Measurements from ENCODE around the gene ACAA2.
"Not testable (repeated sequence)": the region's sequence is repeated elsewhere in the genome, so short reads cannot be mapped to it uniquely, and the experiment has no call there.

The ACAA2 gene

GRCh38 chr18:49837316-49837835 lies 24.0 kb upstream of the ACAA2 start:
- not testable (repeated sequence) for H3K27me3 Mint-ChIP-seq, H3K9me3 Mint-ChIP-seq, H3K4me3 Mint-ChIP-seq, H3K36me3 Mint-ChIP-seq, H3K4me1 Mint-ChIP-seq, ATAC-seq, H3K27ac Mint-ChIP-seq

- H3K36me3 Mint-ChIP-seq: no peaks in the 10 kb centered on the region
- no peaks in the 10 kb centered on the region for H3K4me1 Mint-ChIP-seq
- H3K27ac Mint-ChIP-seq: no peak overlapping the region
- H3K9me3 Mint-ChIP-seq: no peaks in the 10 kb centered on the region
- H3K27me3 Mint-ChIP-seq: no peaks in the 10 kb centered on the region
- no peak overlapping the region for H3K4me3 Mint-ChIP-seq
- no peak for ATAC-seq
Measured at GRCh38 chr18:49835405-49835804, 22.1 kb upstream of the ACAA2 start.

GRCh38 chr18:49834258-49834657 lies 20.9 kb upstream of the ACAA2 start:
- no peaks in the 10 kb centered on the region for H3K36me3 Mint-ChIP-seq
- H3K27me3 Mint-ChIP-seq: no peaks in the 10 kb centered on the region
- no peaks in the 10 kb centered on the region for H3K9me3 Mint-ChIP-seq
- no peak overlapping the region for H3K4me3 Mint-ChIP-seq
- no peak for ATAC-seq
- no peaks in the 10 kb centered on the region for H3K4me1 Mint-ChIP-seq
- H3K27ac Mint-ChIP-seq: no peak overlapping the region

- Mint-ChIP-seq H3K27me3 (no peaks in the 10 kb centered on the region), H3K4me1 (no peaks in the 10 kb centered on the region), H3K4me3 (no peak overlapping the region)
Measured at GRCh38 chr18:49833814-49834213, 20.5 kb upstream of the ACAA2 start.

GRCh38 chr18:49832221-49832647 lies 18.9 kb upstream of the ACAA2 start:
- H3K9me3 Mint-ChIP-seq: peaks cover 5% of the 10 kb centered on the region
- H3K36me3 Mint-ChIP-seq: no peaks in the 10 kb centered on the region
- H3K4me1 Mint-ChIP-seq: no peaks in the 10 kb centered on the region
- H3K27me3 Mint-ChIP-seq: no peaks in the 10 kb centered on the region
- no peak overlapping the region for H3K4me3 Mint-ChIP-seq
- H3K27ac Mint-ChIP-seq: no peak overlapping the region
- no peak for ATAC-seq

More at GRCh38 chr18:49833814-49834213, 20.5 kb upstream of the ACAA2 start:
- Mint-ChIP-seq H3K27ac (no peak overlapping the region), H3K9me3 (no peaks in the 10 kb centered on the region), H3K36me3 (no peaks in the 10 kb centered on the region)
- no peak for ATAC-seq

- Mint-ChIP-seq H3K4me1 (no peaks in the 10 kb centered on the region), H3K4me3 (no peak overlapping the region), H3K9me3 (peaks cover 13% of the 10 kb centered on the region), H3K27ac (no peak overlapping the region), H3K27me3 (no peaks in the 10 kb centered on the region), H3K36me3 (peaks cover 12% of the 10 kb centered on the region)
- no peak for ATAC-seq
Measured at GRCh38 chr18:49827996-49828395, 14.7 kb upstream of the ACAA2 start.

- Mint-ChIP-seq H3K27ac (no peak overlapping the region), H3K36me3 (peaks cover 15% of the 10 kb centered on the region), H3K4me1 (no peaks in the 10 kb centered on the region), H3K27me3 (no peaks in the 10 kb centered on the region), H3K4me3 (no peak overlapping the region), H3K9me3 (peaks cover 3% of the 10 kb centered on the region)
- no peak for ATAC-seq
Measured at GRCh38 chr18:49819823-49820671, 6.7 kb upstream of the ACAA2 start.

- Mint-ChIP-seq H3K27ac (no peak overlapping the region), H3K9me3 (no peaks in the 10 kb centered on the region), H3K4me3 (no peak overlapping the region)
Measured at GRCh38 chr18:49819071-49819662, 5.8 kb upstream of the ACAA2 start.

GRCh38 chr18:49817947-49818346 lies 4.6 kb upstream of the ACAA2 start:
- H3K4me3 Mint-ChIP-seq: no peak overlapping the region

More at GRCh38 chr18:49819071-49819662, 5.8 kb upstream of the ACAA2 start:
- H3K4me1 Mint-ChIP-seq: peaks cover 6% of the 10 kb centered on the region
- H3K27me3 Mint-ChIP-seq: no peaks in the 10 kb centered on the region
- ATAC-seq: no peak
- H3K36me3 Mint-ChIP-seq: peaks cover 9% of the 10 kb centered on the region

GRCh38 chr18:49815927-49816326 lies 2.6 kb upstream of the ACAA2 start:
- Mint-ChIP-seq H3K9me3 (no peaks in the 10 kb centered on the region), H3K27ac (no peak overlapping the region), H3K27me3 (no peaks in the 10 kb centered on the region), H3K4me1 (peaks cover 24% of the 10 kb centered on the region), H3K4me3 (no peak overlapping the region), H3K36me3 (peaks cover 9% of the 10 kb centered on the region)
- ATAC-seq: no peak

More at GRCh38 chr18:49817947-49818346, 4.6 kb upstream of the ACAA2 start:
- no peaks in the 10 kb centered on the region for H3K9me3 Mint-ChIP-seq
- no peak overlapping the region for H3K27ac Mint-ChIP-seq
- H3K4me1 Mint-ChIP-seq: peaks cover 10% of the 10 kb centered on the region
- no peaks in the 10 kb centered on the region for H3K27me3 Mint-ChIP-seq
- no peak for ATAC-seq
- peaks cover 9% of the 10 kb centered on the region for H3K36me3 Mint-ChIP-seq

- Mint-ChIP-seq H3K4me1 (peaks cover 24% of the 10 kb centered on the region), H3K27ac (peak overlapping the region; percentile 89), H3K27me3 (no peaks in the 10 kb centered on the region), H3K4me3 (peak overlapping the region; percentile 88), H3K9me3 (no peaks in the 10 kb centered on the region), H3K36me3 (peaks cover 22% of the 10 kb centered on the region)
- ATAC-seq: peak; percentile 52
Measured at GRCh38 chr18:49814147-49814499, 790 bp upstream of the ACAA2 start.

- Mint-ChIP-seq H3K4me3 (peak overlapping the region; percentile 88), H3K27me3 (no peaks in the 10 kb centered on the region), H3K27ac (peak overlapping the region; percentile 89), H3K9me3 (peaks cover 5% of the 10 kb centered on the region), H3K36me3 (peaks cover 25% of the 10 kb centered on the region), H3K4me1 (peaks cover 24% of the 10 kb centered on the region)
- peak; percentile 25 for ATAC-seq
Measured at GRCh38 chr18:49813069-49813318, 339 bp downstream of the ACAA2 start.

- no peak for ATAC-seq
- peak overlapping the region; percentile 89 for H3K27ac Mint-ChIP-seq
- H3K36me3 Mint-ChIP-seq: peaks cover 21% of the 10 kb centered on the region
- H3K4me1 Mint-ChIP-seq: peaks cover 24% of the 10 kb centered on the region
- no peaks in the 10 kb centered on the region for H3K27me3 Mint-ChIP-seq
- H3K4me3 Mint-ChIP-seq: peak overlapping the region; percentile 88
- peaks cover 5% of the 10 kb centered on the region for H3K9me3 Mint-ChIP-seq
Measured at GRCh38 chr18:49812286-49813068, 856 bp downstream of the ACAA2 start.

GRCh38 chr18:49811151-49811938 lies 2.0 kb downstream of the ACAA2 start:
- no peak overlapping the region for H3K4me3 Mint-ChIP-seq
- peaks cover 5% of the 10 kb centered on the region for H3K9me3 Mint-ChIP-seq
- H3K27me3 Mint-ChIP-seq: no peaks in the 10 kb centered on the region
- no peak overlapping the region for H3K27ac Mint-ChIP-seq
- H3K4me1 Mint-ChIP-seq: peaks cover 24% of the 10 kb centered on the region
- ATAC-seq: no peak
- H3K36me3 Mint-ChIP-seq: peaks cover 21% of the 10 kb centered on the region
